IMR-90 (cell line): ENCODE results near the gene IL17REL. TPM values are rescaled to one million over a fixed set of nuclear protein-coding genes. Genes with fewer than 3 reads are reported as not detected.

Experiments used
- ATAC-seq: fragments of 200-7000 bp; cut with Tn5 transposase; 2 replicates; pipeline ENCODE4 v1.9.1; 2020; ENCODE audit warnings: low read depth, mild to moderate bottlenecking, moderate library complexity
- BruUV-seq: library from RNA; stranded (reverse); fragments of 400-500 nt; replicated peaks from 2 replicates; lab custom pipeline; 2021; lab: Mats Ljungman, UMichigan
- CTCF ChIA-PET: fragments of 300-600 bp; formaldehyde crosslinking; extraction: SDS; loops from one replicate; lab custom pipeline; 2021; ENCODE audit warnings: antibody characterized with exemption; lab: Yijun Ruan, JAX
- POLR2A ChIA-PET: fragments of 300-600 bp; sonication (Branson Sonifier 250); formaldehyde crosslinking; loops from one replicate; lab custom pipeline; 2022; ENCODE audit warnings: antibody characterized with exemption; ENCODE audit not compliant: unreplicated experiment; lab: Charles Lee
- DNase-seq: peaks from one replicate; pipeline ENCODE4 v3.0.0; 2013
- H2AFZ ChIP-seq: replicated peaks from 2 replicates; pipeline ENCODE3; 2013; ENCODE audit warnings: low read length, mild to moderate bottlenecking; ENCODE audit not compliant: poor library complexity
- H2AK5ac ChIP-seq: 2 replicates; pipeline ENCODE4 v1.6.1; 2013; ENCODE audit warnings: low read depth, low read length, inconsistent platforms
- H2AK9ac ChIP-seq: replicated peaks from 2 replicates; pipeline ENCODE3; 2013; ENCODE audit warnings: mild to moderate bottlenecking, low read depth, low read length, moderate library complexity; ENCODE audit not compliant: poor library complexity
- H2BK120ac ChIP-seq: 2 replicates; pipeline ENCODE4 v1.6.1; 2013; ENCODE audit warnings: low read depth, low read length, inconsistent platforms
- H2BK15ac ChIP-seq: 3 replicates; pipeline ENCODE4 v1.6.1; 2013; ENCODE audit warnings: low read depth, low read length, inconsistent platforms
- H2BK20ac ChIP-seq: 2 replicates; pipeline ENCODE4 v1.6.1; 2013; ENCODE audit warnings: low read depth, mild to moderate bottlenecking, inconsistent platforms, low read length, moderate library complexity
- H2BK5ac ChIP-seq: 2 replicates; pipeline ENCODE4 v1.6.1; 2013; ENCODE audit warnings: mild to moderate bottlenecking, low read depth, low read length, inconsistent platforms; ENCODE audit not compliant: poor library complexity, severe bottlenecking
- H3K14ac ChIP-seq: replicated peaks from 2 replicates; pipeline ENCODE4 v1.6.1; 2013; ENCODE audit warnings: low read depth, low read length, inconsistent platforms
- H3K18ac ChIP-seq: 2 replicates; pipeline ENCODE4 v1.6.1; 2013; ENCODE audit warnings: low read depth, low read length, control low read depth
- H3K23ac ChIP-seq: 2 replicates; pipeline ENCODE4 v1.6.1; 2013; ENCODE audit warnings: low read depth, low read length, inconsistent platforms
- H3K27ac ChIP-seq: 2 replicates; pipeline ENCODE4 v1.5.1; 2013; ENCODE audit warnings: mild to moderate bottlenecking, control low read depth, low read length; ENCODE audit not compliant: insufficient read depth
- H3K27me3 ChIP-seq: 2 replicates; pipeline ENCODE4 v1.6.1; 2013; ENCODE audit warnings: low read length; ENCODE audit not compliant: control insufficient read depth, insufficient read depth
- H3K36me3 ChIP-seq: 2 replicates; pipeline ENCODE4 v1.6.1; 2013; ENCODE audit warnings: low read length, mixed read lengths; ENCODE audit not compliant: control insufficient read depth, insufficient read depth
- H3K4ac ChIP-seq: 2 replicates; pipeline ENCODE4 v1.6.1; 2013; ENCODE audit warnings: low read depth, low read length, inconsistent platforms
- H3K4me1 ChIP-seq: 2 replicates; pipeline ENCODE4 v1.6.1; 2013; ENCODE audit warnings: low read length, mixed read lengths; ENCODE audit not compliant: control insufficient read depth, insufficient read depth
- H3K4me2 ChIP-seq: 2 replicates; pipeline ENCODE4 v1.6.1; 2013; ENCODE audit warnings: low read depth, mild to moderate bottlenecking, control low read depth, low read length, moderate library complexity
- H3K4me3 ChIP-seq: 2 replicates; pipeline ENCODE4 v1.5.1; 2013; ENCODE audit warnings: low read depth, mild to moderate bottlenecking, control low read depth, low read length, moderate library complexity; ENCODE audit not compliant: insufficient read depth
- H3K56ac ChIP-seq: 2 replicates; pipeline ENCODE4 v1.6.1; 2013; ENCODE audit warnings: low read length, inconsistent platforms; ENCODE audit not compliant: insufficient read depth; ENCODE audit errors: extremely low read depth
- H3K79me1 ChIP-seq, 2 experiments: 2 replicates each; pipeline ENCODE4 v1.6.1; 2013; ENCODE audit warnings: low read length in 2 of 2, inconsistent platforms in 1 of 2, low read depth in 1 of 2
- H3K9ac ChIP-seq: 2 replicates; pipeline ENCODE4 v1.6.1; 2013; ENCODE audit warnings: low read depth, low read length, control low read depth
- H3K9me1 ChIP-seq: 2 replicates; pipeline ENCODE4 v1.6.1; 2013; ENCODE audit warnings: low read length, inconsistent platforms; ENCODE audit not compliant: insufficient read depth
- H3K9me3 ChIP-seq: 2 replicates; pipeline ENCODE4 v1.6.1; 2013; ENCODE audit warnings: low read length; ENCODE audit not compliant: control insufficient read depth, insufficient read depth
- H4K20me1 ChIP-seq: 2 replicates; pipeline ENCODE4 v1.6.1; 2013; ENCODE audit warnings: low read length, inconsistent platforms; ENCODE audit not compliant: insufficient read depth
- H4K5ac ChIP-seq: 2 replicates; pipeline ENCODE4 v1.6.1; 2013; ENCODE audit warnings: mild to moderate bottlenecking, low read depth, low read length, control low read depth
- H4K8ac ChIP-seq, 2 experiments: 2 replicates each; pipeline ENCODE4 v1.6.1; 2013; ENCODE audit warnings: low read depth in 2 of 2, low read length in 2 of 2, control low read depth in 1 of 2, inconsistent platforms in 1 of 2
- H4K91ac ChIP-seq: 2 replicates; pipeline ENCODE4 v1.6.1; 2013; ENCODE audit warnings: low read depth, low read length, inconsistent platforms; ENCODE audit not compliant: insufficient read depth
- BHLHE40 ChIP-seq: fragments of 150-350 bp; IDR thresholded peaks from 2 replicates; pipeline ENCODE4 v1.6.1; 2016; ENCODE audit warnings: mild to moderate bottlenecking, low read depth, low read length
- CEBPB ChIP-seq: IDR thresholded peaks from 2 replicates; pipeline ENCODE4 v1.6.1; 2012; ENCODE audit warnings: low read depth, low read length, improper control_type of control experiment
- CTCF ChIP-seq: conservative IDR thresholded peaks from 2 replicates; pipeline ENCODE4 v1.5.1; 2012; ENCODE audit warnings: mild to moderate bottlenecking, low read depth, low read length, improper control_type of control experiment
- MAFK ChIP-seq: IDR thresholded peaks from 2 replicates; pipeline ENCODE4 v1.6.1; 2012; ENCODE audit warnings: low read depth, low read length, improper control_type of control experiment
- MXI1 ChIP-seq: IDR thresholded peaks from 2 replicates; pipeline ENCODE4 v1.6.1; 2012; ENCODE audit warnings: low read depth, mild to moderate bottlenecking, low read length, moderate library complexity, borderline replicate concordance
- NFE2L2 ChIP-seq: fragments of 150-350 bp; IDR thresholded peaks from 2 replicates; pipeline ENCODE4 v1.6.1; 2016; ENCODE audit warnings: low read depth, mild to moderate bottlenecking, low read length
- POLR2A ChIP-seq: IDR thresholded peaks from 2 replicates; pipeline ENCODE4 v1.6.1; 2012; ENCODE audit warnings: mild to moderate bottlenecking, low read depth, low read length
- RCOR1 ChIP-seq: IDR thresholded peaks from 2 replicates; pipeline ENCODE4 v1.6.1; 2012; ENCODE audit warnings: mild to moderate bottlenecking, low read length, improper control_type of control experiment; ENCODE audit not compliant: insufficient replicate concordance
- SMC3 ChIP-seq: fragments of 150-350 bp; IDR thresholded peaks from 2 replicates; pipeline ENCODE4 v1.6.1; 2016; ENCODE audit warnings: low read depth, mild to moderate bottlenecking, antibody characterized with exemption, low read length, moderate library complexity
- USF2 ChIP-seq: fragments of 150-350 bp; IDR thresholded peaks from 2 replicates; pipeline ENCODE4 v1.6.1; 2017; ENCODE audit warnings: mild to moderate bottlenecking, antibody characterized with exemption, low read length, low read depth
- WGBS, 2 experiments: methylation state at CpG; one replicate each; pipeline versions ENCODE4 v1.1.5 to v1.1.7; 2013; ENCODE audit warnings: missing lambda C conversion rate in 2 of 2; ENCODE audit not compliant: insufficient read length in 1 of 2; ENCODE audit errors: extremely low coverage in 2 of 2; 5-methylcytosine and 5-hydroxymethylcytosine counted together
- dilution Hi-C: fragments of 300-500 bp; cut with HindIII; formaldehyde crosslinking; loops from one replicate; pipeline ENCODE4 v1.14.3; 2018; ENCODE audit warnings: low sequenced_read_pairs; ENCODE audit not compliant: unreplicated experiment
- in situ Hi-C: fragments of 300-500 bp; cut with MboI; formaldehyde crosslinking; loops from 3 replicates; pipeline ENCODE4 v1.14.3; 2019; ENCODE audit warnings: low sequenced_read_pairs, inconsistent platforms, mixed read lengths
- intact Hi-C: fragments of 100-400 bp; cut with micrococcal nuclease; formaldehyde crosslinking; loops from 2 replicates; pipeline ENCODE4 v1.10.0; 2022
- polyA plus RNA-seq, 3 experiments: library from polyadenylated mRNA; depleted of rRNA; stranded (reverse); fragments of >200 nt; gene quantifications; 2 replicates each; pipeline ENCODE4 v1.2.3, GENCODE V29; 2012; ENCODE audit warnings: low replicate concordance in 1 of 3
- total RNA-seq: library from RNA; depleted of rRNA; stranded (reverse); fragments of >200 nt; gene quantifications from 2 replicates; pipeline ENCODE4 v1.2.3, GENCODE V29; 2012

IL17REL gene
- total and polyA plus RNA-seq, 2 of the 4 experiments (the other 2 are of a cell fraction) = not detected

GRCh38 chr22:49951000-49951677, 61.4 kb downstream of the IL17REL start:
- ChIA-PET CTCF (interaction anchor here (0.8 kb wide), 1 partner anchor 79 kb away, joined by 4 read pairs; no protein-coding TSS in a partner anchor), POLR2A (no interaction called here)
- Histone ChIP-seq H4K5ac (peak overlapping the region; percentile 94), H2AK9ac (peak overlapping the region; percentile 100), H3K23ac (0 out of 2 replicates have a peak overlapping the region, but pooled peaks have one; percentile 60), H2BK20ac (peak overlapping the region; percentile 99), H3K4me3 (no peak overlapping the region), H2BK5ac (peak overlapping the region; percentile 95), H3K79me1 (0 out of 4 replicates have a peak, but pooled peaks cover 0 to 4% of the 10 kb centered on the region in 2 experiments), H4K20me1 (no peaks in the 10 kb centered on the region), H3K27ac (peak overlapping the region; percentile 89), H4K8ac (peak overlapping the region; percentile 85 to 95), H2AK5ac (peak overlapping the region; percentile 98), H3K36me3 (no peaks in the 10 kb centered on the region), H3K56ac (no peak overlapping the region), H3K18ac (peak overlapping the region; percentile 78), H2BK120ac (peak overlapping the region; percentile 100), H3K14ac (peak overlapping the region; percentile 90), H3K4ac (peak overlapping the region; percentile 100), H2AFZ (peak overlapping the region; percentile 86), H3K4me1 (peaks cover 40% of the 10 kb centered on the region), H3K4me2 (no peak overlapping the region; the same call in 1 of the 2 replicates), H3K9me1 (peaks cover 23% of the 10 kb centered on the region), H3K27me3 (no peaks in the 10 kb centered on the region), H3K9me3 (no peaks in the 10 kb centered on the region), H2BK15ac (peak overlapping the region; percentile 80; the same call in 2 of the 3 replicates), H3K9ac (peak overlapping the region; percentile 29), H4K91ac (peak overlapping the region; percentile 100)
- DNase-seq (peak; percentile 64), ATAC-seq (peak; percentile 35)
- BruUV-seq = no TSS peak
- intact Hi-C loops (no loop called here), dilution Hi-C loops (no loop called here), in situ Hi-C loops (no loop called here)
- TF ChIP-seq POLR2A = no peak
- no peak for TF ChIP-seq RCOR1
- no peak for TF ChIP-seq USF2
- no peak for TF ChIP-seq NFE2L2
- TF ChIP-seq CEBPB = no peak
- no peak for TF ChIP-seq MXI1
- TF ChIP-seq SMC3 = no peak
- TF ChIP-seq MAFK = no peak
- TF ChIP-seq CTCF = no peak
- TF ChIP-seq BHLHE40 = no peak
- 61% methylated on average over 16 of the region's 28 CpGs; no CpG with 5 or more reads in 1 of the 2 experiments for WGBS, 2 experiments
